HG03354 (cell line): ENCODE results near the gene DYNC2H1.

ENCODE experiments used
- ATAC-seq: cut with Tn5 transposase; IDR thresholded peaks from one replicate; pipeline ENCODE4 v1.9.1; 2021; ENCODE audit warnings: mild to moderate bottlenecking; ENCODE audit not compliant: unreplicated experiment, poor library complexity, severe bottlenecking

Gene DYNC2H1

DNA sequence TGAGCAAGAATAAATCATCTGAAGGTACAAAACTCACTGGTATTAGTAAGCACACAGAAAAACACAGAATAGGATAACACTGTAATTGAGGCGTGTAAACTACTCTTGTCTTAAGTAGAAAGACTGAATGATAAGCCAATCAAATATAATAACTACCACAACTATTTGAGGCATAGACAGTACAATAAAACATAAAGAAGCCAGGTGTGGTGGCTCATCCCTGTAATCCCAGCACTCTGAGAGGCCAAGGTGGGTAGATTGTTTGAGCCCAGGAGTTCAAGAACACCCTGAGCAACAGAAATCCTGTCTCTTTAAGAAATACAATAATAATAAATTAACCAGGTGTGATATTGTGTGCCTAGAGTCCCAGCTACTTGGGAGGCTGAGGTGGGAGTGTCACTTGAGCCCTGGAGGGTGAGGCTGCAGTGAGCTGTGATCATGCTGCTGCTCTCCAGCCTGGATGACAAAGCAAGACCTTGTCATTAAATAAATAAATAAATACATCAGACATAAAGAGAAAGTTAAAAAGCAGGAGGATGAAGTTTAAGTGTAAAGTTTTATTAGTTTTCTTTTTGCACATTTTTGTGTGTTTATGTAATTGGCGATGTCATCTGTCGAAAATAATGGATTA lies 390.6 kb downstream of the DYNC2H1 start:
- no peak for ATAC-seq

DNA sequence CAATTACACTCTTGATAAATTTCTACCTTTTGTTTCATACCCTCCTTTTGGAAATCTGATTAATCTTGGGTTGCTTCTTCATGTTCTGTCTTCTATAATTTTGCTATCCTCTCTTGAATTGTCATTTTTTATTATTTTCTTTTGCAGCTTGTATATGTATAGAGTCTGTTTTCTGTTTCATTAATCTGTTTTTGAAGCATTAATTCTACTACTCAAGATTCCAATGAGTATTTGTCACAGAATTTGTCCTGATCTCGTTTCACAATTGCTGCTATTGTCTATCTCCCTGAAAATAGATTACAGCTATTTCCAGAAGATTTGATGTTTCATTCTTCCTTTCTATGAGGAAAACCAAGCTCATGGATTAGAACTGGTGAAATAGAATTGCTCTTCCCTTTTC lies 406.1 kb downstream of the DYNC2H1 start:
- ATAC-seq, result no peak

- ATAC-seq, result no peak
These were observed 411.6 kb downstream of the DYNC2H1 start for GRCh38 chr11:103520792-103521191.

- ATAC-seq, result no peak
These were observed 415.8 kb downstream of the DYNC2H1 start for GRCh38 chr11:103525069-103525468.

DNA sequence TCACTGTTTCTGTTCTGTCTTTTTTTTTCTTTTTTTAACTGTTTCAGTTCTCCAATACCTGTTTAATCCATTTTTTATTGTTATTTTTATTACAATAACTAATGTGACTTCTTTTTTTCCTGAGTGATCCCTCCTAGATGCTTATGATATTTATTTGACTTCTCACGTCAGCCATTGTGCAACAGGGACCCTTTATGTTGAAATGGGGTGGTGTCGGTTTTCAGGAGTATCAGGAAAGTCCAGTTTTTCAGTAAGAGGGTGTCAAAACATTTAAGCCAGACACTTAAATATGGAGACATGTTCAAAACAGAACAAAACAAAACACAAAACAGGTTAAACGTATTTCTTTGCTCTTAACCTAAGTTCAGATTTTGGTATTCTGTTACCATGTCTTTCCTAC lies 418.8 kb downstream of the DYNC2H1 start:
- no peak for ATAC-seq

DNA sequence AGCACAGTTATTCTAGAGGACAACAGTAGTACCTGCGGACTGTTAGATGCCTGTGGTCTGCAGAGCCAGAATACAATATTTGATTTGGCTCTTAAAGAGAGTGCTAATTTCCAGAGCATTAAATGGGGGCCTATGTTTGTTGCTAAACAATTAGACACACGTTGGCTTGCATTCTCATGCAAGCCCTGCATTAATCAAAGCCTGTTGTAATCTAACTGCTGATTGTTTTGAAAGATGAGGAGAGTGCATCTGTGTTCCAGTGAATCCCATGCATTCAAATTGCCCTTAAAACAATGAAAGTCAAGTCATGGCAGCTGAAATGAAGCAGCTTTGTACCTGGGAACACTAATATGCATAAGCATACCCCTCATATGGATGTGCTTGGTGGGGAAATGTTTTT lies 419.4 kb downstream of the DYNC2H1 start:
- ATAC-seq, result no peak

GRCh38 chr11:103529181-103529684 lies 420.0 kb downstream of the DYNC2H1 start:
- ATAC-seq, result no peak
